GM23338 (cell line): ENCODE results near the gene CEP55. TPM values are rescaled to one million over a fixed set of nuclear protein-coding genes. Genes with fewer than 3 reads are reported as not detected.

ENCODE experiments used
- ATAC-seq: fragments of 200-7000 bp; cut with Tn5 transposase; 3 replicates; pipeline ENCODE4 v1.9.1; 2020
- DNase-seq: peaks from one replicate; pipeline ENCODE4 v3.0.0-alpha.2; 2015; ENCODE audit warnings: low spot score
- H2AFZ ChIP-seq: fragments of 200-600 bp; sonication (generic); 2 replicates; pipeline ENCODE4 v1.8.0; 2016; ENCODE audit warnings: antibody characterized with exemption, mild to moderate bottlenecking, moderate library complexity
- H3F3A ChIP-seq: fragments of 200-600 bp; sonication (generic); replicated peaks from 2 replicates; pipeline ENCODE4 v1.8.0; 2017; ENCODE audit warnings: antibody characterized with exemption, mixed run types, low read depth
- H3K27ac ChIP-seq: fragments of 200-600 bp; sonication (generic); 2 replicates; pipeline ENCODE4 v1.6.1; 2016; ENCODE audit warnings: low read depth
- H3K27me3 ChIP-seq: fragments of 200-600 bp; sonication (generic); 2 replicates; pipeline ENCODE4 v1.8.0; 2016; ENCODE audit warnings: mild to moderate bottlenecking, mixed run types, moderate library complexity; ENCODE audit not compliant: insufficient read depth
- H3K36me3 ChIP-seq: fragments of 200-600 bp; sonication (generic); 2 replicates; pipeline ENCODE4 v1.8.0; 2016; ENCODE audit warnings: mild to moderate bottlenecking; ENCODE audit not compliant: insufficient read depth
- H3K4me1 ChIP-seq: fragments of 200-600 bp; sonication (generic); 2 replicates; pipeline ENCODE4 v1.8.0; 2016; ENCODE audit warnings: mild to moderate bottlenecking, moderate library complexity; ENCODE audit not compliant: insufficient read depth
- H3K4me2 ChIP-seq: fragments of 200-600 bp; sonication (generic); 2 replicates; pipeline ENCODE4 v1.7.1; 2017; ENCODE audit warnings: mixed run types
- H3K4me3 ChIP-seq: fragments of 200-600 bp; sonication (generic); 2 replicates; pipeline ENCODE4 v1.6.1; 2016; ENCODE audit warnings: mixed run types
- H3K79me2 ChIP-seq: fragments of 200-600 bp; sonication (generic); replicated peaks from 2 replicates; pipeline ENCODE4 v1.8.0; 2017; ENCODE audit warnings: mild to moderate bottlenecking; ENCODE audit not compliant: insufficient read depth
- H3K9me2 ChIP-seq: fragments of 200-600 bp; sonication (generic); 2 replicates; pipeline ENCODE4 v1.8.0; 2017; ENCODE audit not compliant: insufficient read depth
- H4K20me1 ChIP-seq: fragments of 200-600 bp; sonication (generic); replicated peaks from 2 replicates; pipeline ENCODE4 v1.8.0; 2017; ENCODE audit warnings: mild to moderate bottlenecking; ENCODE audit not compliant: insufficient read depth
- H3K27ac Mint-ChIP-seq: 2 replicates; pipeline ENCODE4 v1.8.0; 2020; ENCODE audit warnings: inconsistent platforms, mild to moderate bottlenecking, moderate library complexity, mixed read lengths
- H3K27me3 Mint-ChIP-seq: 3 replicates; pipeline ENCODE4 v1.8.0; 2022; ENCODE audit warnings: low read depth, mild to moderate bottlenecking, moderate library complexity, mixed read lengths, inconsistent platforms; ENCODE audit not compliant: insufficient read depth, poor library complexity
- H3K36me3 Mint-ChIP-seq: 3 replicates; pipeline ENCODE4 v1.8.0; 2021; ENCODE audit warnings: low read depth, mild to moderate bottlenecking, inconsistent platforms, moderate library complexity, mixed read lengths
- H3K4me1 Mint-ChIP-seq: 3 replicates; pipeline ENCODE4 v1.8.0; 2020; ENCODE audit warnings: mild to moderate bottlenecking, inconsistent platforms, mixed read lengths
- H3K4me3 Mint-ChIP-seq: 3 replicates; pipeline ENCODE4 v1.8.0; 2021; ENCODE audit warnings: moderate library complexity, mild to moderate bottlenecking, inconsistent platforms, mixed read lengths
- H3K9me3 Mint-ChIP-seq: 3 replicates; pipeline ENCODE4 v1.8.0; 2020; ENCODE audit warnings: moderate library complexity, mild to moderate bottlenecking, inconsistent platforms, mixed read lengths
- CREB1 ChIP-seq: fragments of 250-450 bp; sonication (Bioruptor Pico); IDR thresholded peaks from 2 replicates; pipeline ENCODE4 v1.5.0; 2020; ENCODE audit warnings: low read depth, mild to moderate bottlenecking, moderate library complexity
- EZH2 ChIP-seq: fragments of 200-600 bp; sonication (generic); IDR thresholded peaks from one replicate; pipeline ENCODE4 v1.8.0; 2017; ENCODE audit warnings: antibody characterized with exemption, mild to moderate bottlenecking, low read depth; ENCODE audit not compliant: unreplicated experiment
- EZH2phosphoT487 ChIP-seq: fragments of 200-600 bp; sonication (generic); IDR thresholded peaks from one replicate; pipeline ENCODE4 v1.8.1; 2018; ENCODE audit warnings: antibody characterized with exemption; ENCODE audit not compliant: unreplicated experiment
- JUNB ChIP-seq: IDR thresholded peaks from one replicate; pipeline ENCODE4 v1.6.1; 2016; ENCODE audit warnings: antibody characterized with exemption; ENCODE audit not compliant: unreplicated experiment
- NANOG ChIP-seq: IDR thresholded peaks from 2 replicates; pipeline ENCODE4 v1.6.1; 2016; ENCODE audit warnings: antibody characterized with exemption, borderline replicate concordance
- POLR2AphosphoS5 ChIP-seq: IDR thresholded peaks from 2 replicates; pipeline ENCODE4 v1.6.1; 2016; ENCODE audit warnings: antibody characterized with exemption, low read depth
- ZNF462 ChIP-seq: fragments of 250-450 bp; sonication (Bioruptor Pico); IDR thresholded peaks from 2 replicates; pipeline ENCODE4 v1.5.0; 2020; ENCODE audit warnings: mild to moderate bottlenecking, moderate library complexity
- polyA plus RNA-seq: library from polyadenylated mRNA; unstranded; fragments of >200 nt; fragmentation: Nextera tagmentation; extraction: Ambion mirVana; gene quantifications from 2 replicates; pipeline ENCODE4 v1.2.1, GENCODE V29; 2016
- total RNA-seq: library from RNA; depleted of rRNA; stranded (reverse); fragments of >200 nt; shearing (Covaris generic); gene quantifications from 2 replicates; pipeline ENCODE4 v1.2.3, GENCODE V29; 2014

CEP55 gene
- total and polyA plus RNA-seq, 2 experiments from 2014 or later: 12.4 to 22.4 TPM

- no peak within 1 kb of the TSS for H3K27ac Mint-ChIP-seq
- Histone ChIP-seq H4K20me1 (no peaks in the 10 kb centered on the region; the same call in 1 of the 2 replicates), H3F3A (peaks cover 7% of the 10 kb centered on the region; the same call in 1 of the 2 replicates), H3K36me3 (no peaks in the 10 kb centered on the region), H3K4me2 (peak within 1 kb of the TSS; percentile 90), H3K4me3 (peak within 1 kb of the TSS; percentile 66), H3K27ac (no peak within 1 kb of the TSS), H3K27me3 (peaks cover 84% of the 10 kb centered on the region), H3K79me2 (no peaks in the 10 kb centered on the region), H2AFZ (peak within 1 kb of the TSS; percentile 95), H3K4me1 (peaks cover 6% of the 10 kb centered on the region), H3K9me2 (no peaks in the 10 kb centered on the region)
- H3K27me3 Mint-ChIP-seq: peaks cover 57% of the 10 kb centered on the region
- H3K9me3 Mint-ChIP-seq: no peaks in the 10 kb centered on the region
- peak; percentile 70 for DNase-seq
- H3K4me1 Mint-ChIP-seq: peaks cover 14% of the 10 kb centered on the region
- TF ChIP-seq EZH2 (peak; percentile 41), ZNF462 (CRISPR knock-in tag) (no peak), EZH2phosphoT487 (peak; percentile 60), CREB1 (0 out of 2 replicates have a peak, but pooled peaks have one; percentile 3), POLR2AphosphoS5 (no peak), NANOG (no peak), JUNB (no peak)
- H3K36me3 Mint-ChIP-seq: no peaks in the 10 kb centered on the region
- peak within 1 kb of the TSS; percentile 81 for H3K4me3 Mint-ChIP-seq
- peak; percentile 72 for ATAC-seq
These were observed 70.2 kb downstream of the CEP55 start, which contains the start of gene FFAR4 for GRCh38 chr10:93566435-93567276. Gene FFAR4, plus strand, starts transcription at chr10:93566665. Its CDS starts 56 bp downstream, at chr10:93566721.
